Gastrocnemius medialis (tissue), 4 donors: Measurements from ENCODE around the gene F8. TPM values are rescaled to one million over a fixed set of nuclear protein-coding genes. Genes with fewer than 3 reads are reported as not detected.
"Not testable (repeated sequence)": the region's sequence is repeated elsewhere in the genome, so short reads cannot be mapped to it uniquely, and the experiment has no call there.

Source experiments
- ATAC-seq, 2 donors: fragments of 150-250 bp; one replicate each; pipeline ENCODE4 v1.9.1; 2016
- DNase-seq, 2 donors: peaks; one replicate each; pipeline ENCODE4 v3.0.0-alpha.2; 2019
- H3K27ac ChIP-seq, 4 donors: fragments of 200-600 bp; sonication (generic); 1 replicate in 1 of 4; 2 replicates in 3 of 4; pipeline ENCODE4 v1.5.1; 2016 to 2018; ENCODE audit warnings: mild to moderate bottlenecking in 2 of 4, moderate library complexity in 1 of 4
- H3K27me3 ChIP-seq, 3 donors: fragments of 200-600 bp; sonication (generic) in 2 of 3; 1 replicate in 1 of 3; 2 replicates in 2 of 3; pipeline versions ENCODE4 v1.5.1 to v1.6.0; 2016 to 2019; ENCODE audit warnings: mild to moderate bottlenecking in 1 of 3, moderate library complexity in 1 of 3
- H3K36me3 ChIP-seq, 2 donors: fragments of 200-600 bp; sonication (generic) in 1 of 2; one replicate each; pipeline ENCODE4 v1.5.1; 2017 to 2018
- H3K4me1 ChIP-seq, 2 donors: fragments of 200-600 bp; sonication (generic) in 1 of 2; one replicate each; pipeline ENCODE4 v1.5.1; 2016 to 2017; ENCODE audit warnings: mild to moderate bottlenecking in 2 of 2
- H3K4me3 ChIP-seq, 4 donors: fragments of 200-600 bp; sonication (generic) in 3 of 4; 1 replicate in 1 of 4; 2 replicates in 3 of 4; pipeline ENCODE4 v1.5.1; 2016 to 2019; ENCODE audit warnings: mild to moderate bottlenecking in 2 of 4
- H3K9me3 ChIP-seq, 3 donors: fragments of 200-600 bp; sonication (generic) in 2 of 3; 1 replicate in 1 of 3; 2 replicates in 2 of 3; pipeline ENCODE4 v1.5.1; 2016 to 2019
- POLR2A ChIP-seq, 2 donors: fragments of 450-650 bp; IDR thresholded peaks; one replicate each; pipeline ENCODE4 v1.6.1; 2017; ENCODE audit warnings: antibody characterized with exemption in 2 of 2, mild to moderate bottlenecking in 2 of 2, moderate library complexity in 2 of 2
- in situ Hi-C, 4 donors: fragments of 200-750 bp; cut with MboI; loops; one replicate each; pipeline versions ENCODE4 v1.15.0 to v1.8.0; 2017; ENCODE audit warnings: low sequenced_read_pairs in 4 of 4
- intact Hi-C: fragments of 100-400 bp; cut with DNase I; formaldehyde crosslinking; loops from one replicate; pipeline ENCODE4 v1.15.1; 2023; ENCODE audit warnings: low total_unique reads
- total RNA-seq, 4 donors: library from RNA; depleted of rRNA; stranded (reverse); fragments of >200 nt; gene quantifications; one replicate each; pipeline versions ENCODE4 v1.1.0 to v1.2.3, GENCODE V29; 2016
- TF ChIP-seq, protein P1 (sequence below), 5 experiments: fragments of 450-650 bp in 3 of 5; fragments of 200-600 bp in 2 of 5; sonication (generic) in 2 of 5; IDR thresholded peaks in 4 of 5; conservative IDR thresholded peaks in 1 of 5; 1 replicate in 4 of 5; 2 replicates in 1 of 5; pipeline ENCODE4 v1.5.1; 2016 to 2019; ENCODE audit warnings: antibody characterized with exemption in 5 of 5, mild to moderate bottlenecking in 3 of 5, moderate library complexity in 3 of 5

F8 gene
- total RNA-seq, 4 donors from 2014 or later: 23.3 to 33.7 (median 28.2) TPM

DNA sequence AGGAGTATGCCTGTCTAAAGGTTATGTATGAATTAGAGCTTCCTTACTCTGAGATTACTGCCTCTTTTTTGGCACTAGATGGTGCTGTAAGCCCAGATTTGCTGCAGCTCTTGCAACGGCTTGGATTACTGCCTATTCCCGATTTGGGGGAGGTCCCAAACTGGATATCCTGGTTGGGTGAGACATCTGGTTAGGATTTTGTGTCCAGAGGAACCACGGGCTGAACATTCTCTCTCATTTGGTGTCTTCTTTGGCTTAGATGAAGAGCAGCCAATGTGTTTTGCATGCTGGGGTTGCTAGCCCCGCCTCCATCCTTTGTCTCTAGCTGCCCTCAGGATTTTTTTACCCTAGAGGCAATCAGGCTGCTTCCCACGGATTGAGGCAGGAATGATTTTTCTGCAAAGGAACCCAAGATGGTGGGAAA, 104.5 kb downstream of the F8 start:
- Histone ChIP-seq H3K27me3 (no peaks in the 10 kb centered on the region), H3K9me3 (no peaks in the 10 kb centered on the region), H3K27ac (no peak overlapping the region), H3K4me3 (peak overlapping the region in 2 of 4 donors; percentile 17 to 27), H3K4me1 (no peaks in the 10 kb centered on the region), H3K36me3 (no peaks in the 10 kb centered on the region)
- TF ChIP-seq POLR2A (IDR thresholded peaks at IDR 0.05): no peak
- TF ChIP-seq, protein P1, sequence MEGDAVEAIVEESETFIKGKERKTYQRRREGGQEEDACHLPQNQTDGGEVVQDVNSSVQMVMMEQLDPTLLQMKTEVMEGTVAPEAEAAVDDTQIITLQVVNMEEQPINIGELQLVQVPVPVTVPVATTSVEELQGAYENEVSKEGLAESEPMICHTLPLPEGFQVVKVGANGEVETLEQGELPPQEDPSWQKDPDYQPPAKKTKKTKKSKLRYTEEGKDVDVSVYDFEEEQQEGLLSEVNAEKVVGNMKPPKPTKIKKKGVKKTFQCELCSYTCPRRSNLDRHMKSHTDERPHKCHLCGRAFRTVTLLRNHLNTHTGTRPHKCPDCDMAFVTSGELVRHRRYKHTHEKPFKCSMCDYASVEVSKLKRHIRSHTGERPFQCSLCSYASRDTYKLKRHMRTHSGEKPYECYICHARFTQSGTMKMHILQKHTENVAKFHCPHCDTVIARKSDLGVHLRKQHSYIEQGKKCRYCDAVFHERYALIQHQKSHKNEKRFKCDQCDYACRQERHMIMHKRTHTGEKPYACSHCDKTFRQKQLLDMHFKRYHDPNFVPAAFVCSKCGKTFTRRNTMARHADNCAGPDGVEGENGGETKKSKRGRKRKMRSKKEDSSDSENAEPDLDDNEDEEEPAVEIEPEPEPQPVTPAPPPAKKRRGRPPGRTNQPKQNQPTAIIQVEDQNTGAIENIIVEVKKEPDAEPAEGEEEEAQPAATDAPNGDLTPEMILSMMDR (IDR thresholded peaks at IDR 0.05 in 4 of 5, conservative IDR thresholded peaks at IDR 0.05 in 1 of 5): peak in 4 of 5 experiments; percentile 22 to 47 (median 37)
- peak in 1 of 2 donors; percentile 63 for ATAC-seq
- peak; percentile 2 to 14 for DNase-seq
- in situ Hi-C loops: no loop called here
- intact Hi-C loops: loop anchor here (10.0 kb wide), 1 partner anchor 167 kb away; no protein-coding TSS in a partner anchor

DNA sequence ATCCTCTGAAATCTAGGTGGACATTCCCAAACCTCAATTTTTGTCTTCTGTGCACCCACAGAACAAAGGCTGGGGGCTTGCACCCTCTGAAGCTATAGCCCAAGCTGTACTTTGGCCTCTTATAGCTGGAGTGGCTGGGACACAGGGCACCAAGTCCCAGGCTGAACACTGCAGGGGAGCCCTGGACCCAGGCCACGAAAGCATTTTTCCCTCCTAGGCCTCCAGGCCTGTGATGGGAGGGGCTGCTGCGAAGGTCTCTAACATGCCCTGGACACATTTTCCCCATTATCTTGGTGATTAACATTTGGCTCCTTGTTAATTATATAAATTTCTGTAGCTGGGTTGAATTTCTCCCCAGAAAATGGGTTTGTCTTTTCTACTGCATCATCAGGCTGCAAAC, 108.5 kb downstream of the F8 start:
- no peak for TF ChIP-seq POLR2A (IDR thresholded peaks at IDR 0.05)
- TF ChIP-seq, protein P1 (IDR thresholded peaks at IDR 0.05 in 4 of 5, conservative IDR thresholded peaks at IDR 0.05 in 1 of 5): no peak
- intact Hi-C loops (loop anchor here (10.0 kb wide), 1 partner anchor 171 kb away; no protein-coding TSS in a partner anchor), in situ Hi-C loops (no loop called here)
- Histone ChIP-seq H3K4me3 (no peak overlapping the region), H3K4me1 (no peaks in the 10 kb centered on the region), H3K36me3 (no peaks in the 10 kb centered on the region), H3K27ac (no peak overlapping the region), H3K9me3 (no peaks in the 10 kb centered on the region), H3K27me3 (no peaks in the 10 kb centered on the region)
- no peak for ATAC-seq
- DNase-seq: no peak

DNA sequence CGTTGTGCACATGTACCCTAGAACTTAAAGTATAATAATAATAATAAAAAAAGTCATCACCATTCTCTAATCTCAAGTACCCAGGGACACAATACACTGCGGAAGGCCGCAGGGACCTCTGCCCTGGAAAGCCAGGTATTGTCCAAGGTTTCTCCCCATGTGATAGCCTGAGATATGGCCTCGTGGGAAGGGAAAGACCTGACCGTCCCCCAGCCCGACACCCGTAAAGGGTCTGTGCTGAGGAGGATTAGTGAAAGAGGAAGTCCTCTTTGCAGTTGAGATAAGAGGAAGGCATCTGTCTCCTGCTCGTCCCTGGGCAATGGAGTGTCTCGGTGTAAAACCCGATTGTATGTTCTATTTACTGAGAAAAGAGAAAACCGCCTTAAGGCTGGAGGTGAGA, 112.0 kb downstream of the F8 start:
- H3K9me3 ChIP-seq, H3K27me3 ChIP-seq, DNase-seq, in situ Hi-C loops, H3K4me1 ChIP-seq, H3K36me3 ChIP-seq, H3K27ac ChIP-seq, H3K4me3 ChIP-seq, ATAC-seq: not testable (repeated sequence)
- intact Hi-C loops: loop anchor here (10.0 kb wide), 1 partner anchor 174 kb away; no protein-coding TSS in a partner anchor

DNA sequence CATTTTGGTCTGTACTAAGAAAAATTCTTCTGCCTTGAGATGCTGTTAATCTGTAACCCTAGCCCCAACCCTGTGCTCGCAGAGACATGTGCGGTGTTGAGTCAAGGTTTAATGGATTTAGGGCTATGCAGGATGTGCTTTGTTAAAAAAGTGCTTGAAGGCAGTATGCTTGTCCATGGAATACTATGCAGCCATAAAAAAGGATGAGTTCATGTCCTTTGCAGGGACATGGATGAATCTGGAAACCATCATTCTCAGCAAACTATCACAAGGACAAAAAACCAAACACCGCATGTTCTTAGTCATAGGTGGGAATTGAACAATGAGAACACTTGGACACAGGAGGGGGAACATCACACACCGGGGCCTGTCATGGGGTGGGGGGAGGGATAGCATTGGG, 112.5 kb downstream of the F8 start:
- in situ Hi-C loops, H3K9me3 ChIP-seq, ATAC-seq, H3K27me3 ChIP-seq, H3K4me3 ChIP-seq, DNase-seq, H3K4me1 ChIP-seq, H3K27ac ChIP-seq, H3K36me3 ChIP-seq: not testable (repeated sequence)
- intact Hi-C loops: loop anchor here (10.0 kb wide), 1 partner anchor 175 kb away; no protein-coding TSS in a partner anchor

DNA sequence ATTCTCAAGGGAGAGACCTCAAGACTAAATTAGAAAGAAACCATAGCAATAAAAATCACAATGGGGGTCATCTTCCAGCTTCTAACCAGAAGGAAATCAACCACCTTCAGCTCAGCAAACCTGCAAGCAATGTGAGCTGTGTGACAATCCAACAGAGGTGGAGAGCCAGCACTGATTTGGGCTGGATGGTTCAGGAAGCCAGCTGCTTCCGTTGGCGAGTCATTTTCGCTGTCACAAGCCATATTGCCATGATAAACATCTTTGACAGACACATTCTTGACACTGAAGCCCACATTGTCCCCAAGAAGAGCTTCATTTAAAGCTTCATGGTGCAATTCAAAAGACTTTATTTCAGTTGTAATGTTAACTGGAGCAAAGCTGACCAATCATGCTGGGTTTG, 113.7 kb downstream of the F8 start:
- no peaks in the 10 kb centered on the region for H3K4me1 ChIP-seq
- H3K9me3 ChIP-seq: no peaks in the 10 kb centered on the region
- in situ Hi-C loops (no loop called here), intact Hi-C loops (no loop called here)
- DNase-seq: no peak
- TF ChIP-seq, protein P1 (IDR thresholded peaks at IDR 0.05 in 4 of 5, conservative IDR thresholded peaks at IDR 0.05 in 1 of 5): no peak
- TF ChIP-seq POLR2A (IDR thresholded peaks at IDR 0.05): no peak
- H3K27ac ChIP-seq: no peak overlapping the region
- H3K36me3 ChIP-seq: no peaks in the 10 kb centered on the region
- no peak for ATAC-seq
- no peaks in the 10 kb centered on the region for H3K27me3 ChIP-seq
- no peak overlapping the region for H3K4me3 ChIP-seq

DNA sequence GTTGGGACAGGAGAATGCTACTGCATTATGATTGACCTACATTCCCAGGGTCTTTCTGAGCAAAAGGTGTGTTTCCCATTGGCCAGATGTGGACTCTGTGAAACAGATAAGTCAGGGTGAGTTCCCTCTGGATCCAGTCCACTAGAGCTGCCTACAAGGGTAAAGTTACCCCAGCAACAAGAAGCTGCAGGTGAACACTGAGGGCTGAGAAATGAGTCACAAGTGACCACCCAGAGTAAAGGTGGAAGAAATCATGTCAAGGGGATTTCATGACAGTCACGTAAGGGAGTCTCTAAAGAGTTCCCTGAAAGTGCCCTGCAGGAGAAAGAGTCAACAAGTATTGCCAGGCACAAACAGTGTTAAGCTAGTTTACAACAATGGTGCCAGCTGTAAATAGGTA, 120.1 kb downstream of the F8 start:
- H3K4me3 ChIP-seq: no peak overlapping the region
- H3K4me1 ChIP-seq: no peaks in the 10 kb centered on the region
- no peak overlapping the region for H3K27ac ChIP-seq
- no peak for TF ChIP-seq POLR2A (IDR thresholded peaks at IDR 0.05)
- TF ChIP-seq, protein P1 (IDR thresholded peaks at IDR 0.05 in 4 of 5, conservative IDR thresholded peaks at IDR 0.05 in 1 of 5): no peak
- no peaks in the 10 kb centered on the region for H3K9me3 ChIP-seq
- no peak for ATAC-seq
- intact Hi-C loops (no loop called here), in situ Hi-C loops (no loop called here)
- no peaks in the 10 kb centered on the region for H3K27me3 ChIP-seq
- no peak for DNase-seq
- H3K36me3 ChIP-seq: no peaks in the 10 kb centered on the region
